ENCODE results near the gene RNF150. TPM values are rescaled to one million over a fixed set of nuclear protein-coding genes. Genes with fewer than 3 reads are reported as not detected.

RNF150 gene
- total and polyA plus RNA-seq, 2 of the 8 experiments (the other 6 are each of a cell fraction or from before 2014, with no cell fraction given): 3.4 to 4.8 TPM

GRCh38 chr4:141140391-141141200 is 7.3 kb upstream of the RNF150 start (continued):
- TF ChIP-seq CTCF (IDR thresholded peaks at IDR 0.05; ENCODE audit: control extremely low read depth in 1 of 3, insufficient read depth in 1 of 3, low read depth in 1 of 3, low read length in 3 of 3) (no peak), CHD1 (IDR thresholded peaks at IDR 0.05; ENCODE audit: low read depth, low read length) (no peak), KDM4A (IDR thresholded peaks at IDR 0.05; ENCODE audit: low read depth, low read length, severe bottlenecking) (no peak), MAX (IDR thresholded peaks at IDR 0.05) (no peak), ATF2 (IDR thresholded peaks at IDR 0.05; ENCODE audit: low read length) (no peak), E2F6 (IDR thresholded peaks at IDR 0.05) (no peak), HDAC6 (IDR thresholded peaks at IDR 0.05; ENCODE audit: low read depth, low read length) (no peak), EZH2 (IDR thresholded peaks at IDR 0.05; ENCODE audit: low read depth, low read length, severe bottlenecking) (no peak)

All from H1 (cell line).